Stimulated activated CD8-positive, alpha-beta memory T cell treated with anti-CD3 and anti-CD28 coated beads, Interleukin-7, amount 100 ng/mL, for 4 hours (primary cell): ENCODE data around the gene DEPDC1.
"Not testable (repeated sequence)": the region's sequence is repeated elsewhere in the genome, so short reads cannot be mapped to it uniquely, and the experiment has no call there.

ENCODE experiments used
- DNase-seq, 2 donors: peaks; one replicate each; pipeline ENCODE4 v3.0.0-alpha.2; 2020; ENCODE audit warnings: low read depth in 2 of 2

Gene DEPDC1, protein sequence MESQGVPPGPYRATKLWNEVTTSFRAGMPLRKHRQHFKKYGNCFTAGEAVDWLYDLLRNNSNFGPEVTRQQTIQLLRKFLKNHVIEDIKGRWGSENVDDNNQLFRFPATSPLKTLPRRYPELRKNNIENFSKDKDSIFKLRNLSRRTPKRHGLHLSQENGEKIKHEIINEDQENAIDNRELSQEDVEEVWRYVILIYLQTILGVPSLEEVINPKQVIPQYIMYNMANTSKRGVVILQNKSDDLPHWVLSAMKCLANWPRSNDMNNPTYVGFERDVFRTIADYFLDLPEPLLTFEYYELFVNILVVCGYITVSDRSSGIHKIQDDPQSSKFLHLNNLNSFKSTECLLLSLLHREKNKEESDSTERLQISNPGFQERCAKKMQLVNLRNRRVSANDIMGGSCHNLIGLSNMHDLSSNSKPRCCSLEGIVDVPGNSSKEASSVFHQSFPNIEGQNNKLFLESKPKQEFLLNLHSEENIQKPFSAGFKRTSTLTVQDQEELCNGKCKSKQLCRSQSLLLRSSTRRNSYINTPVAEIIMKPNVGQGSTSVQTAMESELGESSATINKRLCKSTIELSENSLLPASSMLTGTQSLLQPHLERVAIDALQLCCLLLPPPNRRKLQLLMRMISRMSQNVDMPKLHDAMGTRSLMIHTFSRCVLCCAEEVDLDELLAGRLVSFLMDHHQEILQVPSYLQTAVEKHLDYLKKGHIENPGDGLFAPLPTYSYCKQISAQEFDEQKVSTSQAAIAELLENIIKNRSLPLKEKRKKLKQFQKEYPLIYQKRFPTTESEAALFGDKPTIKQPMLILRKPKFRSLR

GRCh38 chr1:68496680-68497357, at the start of gene DEPDC1:
Gene DEPDC1 (minus strand): TSS chr1:68497082. CDS start chr1:68496999, 83 bp downstream.
- peak; percentile 43 to 60 for DNase-seq

- DNase-seq = no peak
Measured at GRCh38 chr1:68544651-68545050, 47.8 kb upstream of the DEPDC1 start.

- DNase-seq = no peak
Measured at GRCh38 chr1:68542586-68542985, 45.7 kb upstream of the DEPDC1 start.

- no peak for DNase-seq
Measured at GRCh38 chr1:68538941-68539340, 42.1 kb upstream of the DEPDC1 start.

GRCh38 chr1:68528243-68528642, 31.4 kb upstream of the DEPDC1 start:
- DNase-seq = no peak

GRCh38 chr1:68525781-68526180, 28.9 kb upstream of the DEPDC1 start:
- no peak for DNase-seq

GRCh38 chr1:68521286-68521685, 24.4 kb upstream of the DEPDC1 start:
- DNase-seq = no peak

GRCh38 chr1:68516066-68516465, 19.2 kb upstream of the DEPDC1 start:
- no peak for DNase-seq

DNA sequence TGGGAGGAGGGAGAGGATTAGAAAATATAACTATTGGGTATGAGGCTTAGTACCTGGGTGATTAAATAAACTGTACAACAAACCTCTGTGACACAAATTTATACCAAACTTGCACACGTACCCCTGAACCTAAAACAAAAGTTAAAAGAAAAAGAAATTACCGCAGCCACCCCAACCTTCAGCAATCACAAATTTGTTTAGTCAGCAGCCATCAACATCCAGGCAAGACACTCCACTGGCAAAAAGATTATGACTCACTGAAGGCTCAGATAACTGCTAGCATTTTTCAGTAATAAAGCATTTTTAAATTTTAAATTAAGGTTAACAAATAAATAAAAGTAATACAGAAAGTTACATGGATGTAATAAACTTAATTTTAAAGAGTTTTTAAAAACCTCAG, 14.4 kb upstream of the DEPDC1 start:
- DNase-seq = no peak

DNA sequence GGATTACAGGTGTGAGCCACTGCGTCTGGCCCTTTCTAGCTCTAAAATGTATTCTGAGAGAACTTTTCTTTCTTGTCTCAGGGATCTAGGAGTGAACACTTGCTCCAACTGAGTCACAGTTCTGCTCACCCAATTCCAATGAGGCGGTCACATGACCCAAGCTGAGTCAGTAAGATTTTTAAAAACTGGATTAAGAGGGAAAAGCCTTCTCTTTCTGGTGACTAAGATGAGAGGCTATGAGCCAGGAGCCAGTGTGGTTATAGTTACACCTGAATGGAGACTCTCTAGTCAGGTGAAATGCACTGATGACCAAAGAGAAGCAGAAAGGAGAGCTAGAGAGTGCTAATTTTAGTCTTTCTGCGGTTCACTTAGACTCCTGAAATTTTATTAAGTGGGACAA, 9.5 kb upstream of the DEPDC1 start:
- DNase-seq = no peak

GRCh38 chr1:68503085-68503484, 6.2 kb upstream of the DEPDC1 start:
- no peak for DNase-seq

DNA sequence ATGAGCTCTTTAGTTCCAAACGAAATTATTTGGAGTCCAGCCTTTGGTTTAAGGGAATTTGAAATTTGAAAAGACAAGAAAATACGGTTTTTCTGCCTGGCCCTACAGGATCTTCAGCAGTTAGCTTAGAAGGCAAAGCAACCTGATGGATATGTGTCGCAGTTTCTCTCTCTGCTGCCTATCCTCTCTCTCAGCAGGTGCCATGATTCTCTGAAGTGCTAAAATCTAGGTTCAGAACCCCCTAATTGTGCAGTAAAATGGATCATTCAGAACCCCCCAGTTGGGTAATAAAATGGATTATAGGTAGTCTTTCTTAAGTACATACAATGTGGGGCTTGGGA, 446 bp upstream of the DEPDC1 start:
- no peak for DNase-seq

- DNase-seq = no peak
Measured at GRCh38 chr1:68495968-68496679, 758 bp downstream of the DEPDC1 start.

GRCh38 chr1:68495532-68495931, 1.4 kb downstream of the DEPDC1 start:
- no peak for DNase-seq

- DNase-seq = no peak
Measured at GRCh38 chr1:68493193-68493592, 3.7 kb downstream of the DEPDC1 start.

DNA sequence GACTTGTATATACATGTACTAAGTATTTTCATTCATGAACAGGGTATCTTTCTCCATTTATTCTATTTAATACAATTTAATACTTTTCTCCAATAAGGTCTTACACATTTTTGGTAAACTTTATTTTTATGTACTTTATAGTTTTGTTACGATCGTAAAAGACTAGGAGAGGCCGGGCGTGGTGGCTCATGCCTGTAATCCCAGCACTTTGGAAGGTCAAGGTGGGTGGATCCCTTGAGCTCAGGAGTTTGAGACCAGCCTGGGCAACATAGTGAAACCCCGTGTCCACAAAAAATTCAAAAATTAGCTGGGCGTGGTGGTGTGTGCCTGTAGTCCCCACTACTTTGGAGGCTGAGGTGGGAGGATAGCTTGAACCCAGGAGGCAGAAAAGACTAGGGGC, 4.6 kb downstream of the DEPDC1 start:
- not testable (repeated sequence) for DNase-seq

GRCh38 chr1:68490046-68490651, 6.7 kb downstream of the DEPDC1 start:
- DNase-seq = no peak

- DNase-seq = no peak
Measured at GRCh38 chr1:68485431-68486022, 11.4 kb downstream of the DEPDC1 start.

- DNase-seq = no peak
Measured at GRCh38 chr1:68484618-68485017, 12.3 kb downstream of the DEPDC1 start.

- no peak for DNase-seq
Measured at GRCh38 chr1:68481041-68481440, 15.8 kb downstream of the DEPDC1 start.

- DNase-seq = no peak
Measured at GRCh38 chr1:68479501-68479900, 17.4 kb downstream of the DEPDC1 start.
